H1 (cell line): Measurements from ENCODE around the gene AHSG. TPM values are rescaled to one million over a fixed set of nuclear protein-coding genes. Genes with fewer than 3 reads are reported as not detected.

Experiments
- CTCF ChIA-PET: fragments of 300-600 bp; sonication (Branson Sonifier 250); formaldehyde crosslinking; loops from one replicate; lab custom pipeline; 2021; ENCODE audit not compliant: partially characterized antibody; lab: Charles Lee
- POLR2A ChIA-PET: fragments of 300-600 bp; sonication (Branson Sonifier 250); formaldehyde crosslinking; loops from one replicate; lab custom pipeline; 2021; ENCODE audit warnings: inconsistent platforms; ENCODE audit not compliant: partially characterized antibody; lab: Charles Lee
- DNase-seq, 2 experiments: peaks; one replicate each; pipeline versions ENCODE4 v3.0.0 to v3.0.0-alpha.2; 2010 to 2022; ENCODE audit warnings: low spot score in 2 of 2, low read depth in 1 of 2, mixed read lengths in 1 of 2
- FAIRE-seq: peaks from 2 replicates; lab custom pipeline; 2011; peaks lifted over from hg19 to GRCh38; lab: Jason Lieb, UNC
- H2AFZ ChIP-seq: 2 replicates; pipeline ENCODE4 v1.8.1; 2012; ENCODE audit warnings: low read length, inconsistent platforms
- H2AK5ac ChIP-seq: 2 replicates; pipeline ENCODE4 v1.6.1; 2013; ENCODE audit warnings: low read depth, low read length
- H2BK120ac ChIP-seq: replicated peaks from 2 replicates; pipeline ENCODE3; 2013; ENCODE audit warnings: low read depth, low read length, inconsistent platforms
- H2BK12ac ChIP-seq: 2 replicates; pipeline ENCODE4 v1.6.1; 2013; ENCODE audit warnings: low read depth, low read length
- H2BK15ac ChIP-seq: 2 replicates; pipeline ENCODE4 v1.6.1; 2013; ENCODE audit warnings: low read length
- H2BK20ac ChIP-seq: 2 replicates; pipeline ENCODE4 v1.6.1; 2013; ENCODE audit warnings: low read length
- H2BK5ac ChIP-seq: 2 replicates; pipeline ENCODE4 v1.6.1; 2013; ENCODE audit warnings: low read depth, low read length
- H3K14ac ChIP-seq: 2 replicates; pipeline ENCODE4 v1.6.1; 2013; ENCODE audit warnings: inconsistent platforms; ENCODE audit not compliant: insufficient read length
- H3K18ac ChIP-seq: 2 replicates; pipeline ENCODE4 v1.6.1; 2013; ENCODE audit warnings: low read length; ENCODE audit errors: extremely low read depth
- H3K23ac ChIP-seq: 2 replicates; pipeline ENCODE4 v1.6.1; 2013; ENCODE audit warnings: inconsistent platforms; ENCODE audit not compliant: insufficient read length
- H3K23me2 ChIP-seq: 2 replicates; pipeline ENCODE4 v1.6.1; 2013; ENCODE audit warnings: low read depth, low read length
- H3K27ac ChIP-seq: 2 replicates; pipeline ENCODE4 v1.6.1; 2011; ENCODE audit warnings: low read depth, low read length, inconsistent platforms
- H3K27me3 ChIP-seq, 4 experiments: replicated peaks in 1 of 4; 1 replicate in 1 of 4; 2 replicates in 3 of 4; pipeline versions ENCODE4 v1.6.1 to v1.8.1; 2011 to 2013; ENCODE audit warnings: low read length in 3 of 4, mild to moderate bottlenecking in 3 of 4, inconsistent platforms in 2 of 4, mixed read lengths in 2 of 4, moderate library complexity in 1 of 4; ENCODE audit not compliant: control insufficient read depth in 3 of 4, insufficient read depth in 3 of 4; ENCODE audit errors: extremely low read depth in 1 of 4
- H3K36me3 ChIP-seq, 4 experiments: 2 replicates each; pipeline versions ENCODE4 v1.6.1 to v1.8.1; 2011 to 2013; ENCODE audit warnings: mild to moderate bottlenecking in 4 of 4, low read length in 3 of 4, moderate library complexity in 2 of 4, control low read depth in 1 of 4, inconsistent platforms in 1 of 4; ENCODE audit not compliant: insufficient read depth in 4 of 4, control insufficient read depth in 2 of 4
- H3K4ac ChIP-seq: replicated peaks from 2 replicates; pipeline ENCODE3; 2013; ENCODE audit warnings: low read length, low read depth, mixed read lengths, inconsistent platforms; ENCODE audit not compliant: insufficient read length
- H3K4me1 ChIP-seq, 4 experiments: replicated peaks in 1 of 4; 1 replicate in 1 of 4; 2 replicates in 3 of 4; pipeline versions ENCODE4 v1.6.1 to v1.8.1; 2011 to 2013; ENCODE audit warnings: low read length in 3 of 4, inconsistent platforms in 2 of 4, mixed read lengths in 1 of 4; ENCODE audit not compliant: insufficient read depth in 4 of 4, control insufficient read depth in 3 of 4
- H3K4me2 ChIP-seq, 2 experiments: 2 replicates each; pipeline versions ENCODE4 v1.6.1 to v1.8.1; 2011 to 2013; ENCODE audit warnings: low read depth in 2 of 2, low read length in 2 of 2, control low read depth in 1 of 2, inconsistent platforms in 1 of 2, mild to moderate bottlenecking in 1 of 2; ENCODE audit not compliant: insufficient read depth in 1 of 2
- H3K4me3 ChIP-seq, 4 experiments: fragments of 200-600, 300-600 bp in 1 of 4; sonication (generic), shearing (Covaris generic), sonication (Bioruptor Twin) in 1 of 4; 2 replicates each; pipeline versions ENCODE4 v1.5.1 to v1.8.1; 2011 to 2016; ENCODE audit warnings: low read length in 4 of 4, low read depth in 3 of 4, control low read depth in 2 of 4, inconsistent platforms in 2 of 4, mild to moderate bottlenecking in 2 of 4, mixed read lengths in 1 of 4, moderate library complexity in 1 of 4; ENCODE audit not compliant: insufficient read depth in 2 of 4; ENCODE audit errors: extremely low read depth in 1 of 4
- H3K56ac ChIP-seq: replicated peaks from 2 replicates; pipeline ENCODE3; 2013; ENCODE audit warnings: low read depth, mild to moderate bottlenecking, mixed read lengths, low read length, inconsistent platforms; ENCODE audit not compliant: insufficient read length
- H3K79me1 ChIP-seq: 2 replicates; pipeline ENCODE4 v1.6.1; 2013; ENCODE audit warnings: low read depth, low read length, control low read depth
- H3K79me2 ChIP-seq, 2 experiments: 2 replicates each; pipeline versions ENCODE4 v1.6.1 to v1.8.1; 2012 to 2013; ENCODE audit warnings: low read length in 2 of 2, mild to moderate bottlenecking in 2 of 2, inconsistent platforms in 1 of 2; ENCODE audit not compliant: insufficient read depth in 2 of 2, control insufficient read depth in 1 of 2
- H3K9ac ChIP-seq, 4 experiments: replicated peaks in 1 of 4; 1 replicate in 1 of 4; 2 replicates in 3 of 4; pipeline versions ENCODE4 v1.6.1 to v1.8.1; 2011 to 2013; ENCODE audit warnings: low read depth in 3 of 4, low read length in 3 of 4, control low read depth in 2 of 4, mild to moderate bottlenecking in 2 of 4, moderate library complexity in 2 of 4, inconsistent platforms in 1 of 4; ENCODE audit errors: extremely low read depth in 1 of 4
- H3K9me3 ChIP-seq, 2 experiments: 2 replicates each; pipeline versions ENCODE4 v1.6.1 to v1.8.1; 2012 to 2013; ENCODE audit warnings: mild to moderate bottlenecking in 2 of 2, moderate library complexity in 2 of 2, control low read depth in 1 of 2, inconsistent platforms in 1 of 2, low read depth in 1 of 2, low read length in 1 of 2, mixed read lengths in 1 of 2; ENCODE audit not compliant: insufficient read depth in 2 of 2
- H4K20me1 ChIP-seq, 2 experiments: replicated peaks in 1 of 2; 2 replicates each; pipeline versions ENCODE3 to v1.8.1; 2011 to 2013; ENCODE audit warnings: inconsistent platforms in 2 of 2, low read length in 2 of 2, mild to moderate bottlenecking in 1 of 2; ENCODE audit not compliant: insufficient read depth in 2 of 2, control insufficient read depth in 1 of 2
- H4K5ac ChIP-seq: 2 replicates; pipeline ENCODE4 v1.6.1; 2013; ENCODE audit warnings: low read length, low read depth, mixed read lengths, inconsistent platforms; ENCODE audit not compliant: insufficient read length
- H4K8ac ChIP-seq: 2 replicates; pipeline ENCODE4 v1.8.0; 2013; ENCODE audit warnings: mild to moderate bottlenecking, moderate library complexity, low read length, inconsistent platforms; ENCODE audit not compliant: insufficient read depth; ENCODE audit errors: extremely low read depth
- H4K91ac ChIP-seq: replicated peaks from 2 replicates; pipeline ENCODE3; 2013; ENCODE audit warnings: low read length, mixed read lengths, inconsistent platforms; ENCODE audit not compliant: insufficient read length
- CBX5 ChIP-seq: fragments of 300-800, 300-1000 bp; sonication (generic); IDR thresholded peaks from 2 replicates; pipeline ENCODE4 v1.7.1; 2016; ENCODE audit warnings: antibody characterized with exemption, low read length, low read depth
- CREB1 ChIP-seq: IDR thresholded peaks from 2 replicates; pipeline ENCODE4 v1.6.1; 2012; ENCODE audit warnings: inconsistent platforms
- HDAC6 ChIP-seq: IDR thresholded peaks from one replicate; pipeline ENCODE4 v1.7.1; 2012; ENCODE audit warnings: low read depth, mild to moderate bottlenecking, inconsistent platforms, low read length, moderate library complexity
- PHF8 ChIP-seq: fragments of 200-600 bp; sonication (generic); conservative IDR thresholded peaks from 2 replicates; pipeline ENCODE4 v1.7.1; 2012; ENCODE audit warnings: low read depth, mild to moderate bottlenecking, inconsistent platforms, low read length, moderate library complexity
- RNF2 ChIP-seq: fragments of 200-900, 300-1000 bp; sonication (generic); IDR thresholded peaks from 2 replicates; pipeline ENCODE4 v1.7.1; 2016; ENCODE audit warnings: borderline replicate concordance, low read depth, mild to moderate bottlenecking, antibody characterized with exemption, low read length; ENCODE audit not compliant: poor library complexity, severe bottlenecking; ENCODE audit errors: missing control alignments
- SP1 ChIP-seq: IDR thresholded peaks from 2 replicates; pipeline ENCODE4 v1.6.1; 2011; ENCODE audit warnings: low read depth, low read length
- USF2 ChIP-seq: IDR thresholded peaks from 2 replicates; pipeline ENCODE4 v1.6.1; 2011; ENCODE audit warnings: low read length, improper control_type of control experiment
- WGBS, 2 experiments: shearing (Covaris generic) in 1 of 2; methylation state at CpG; one replicate each; pipeline versions ENCODE4 v1.1.6 to v1.1.7; 2013 to 2015; ENCODE audit warnings: low lambda C conversion rate in 2 of 2, mixed read lengths in 2 of 2, inconsistent platforms in 1 of 2, low coverage in 1 of 2, missing lambda C conversion rate in 1 of 2; ENCODE audit not compliant: insufficient replicate concordance in 2 of 2, insufficient coverage in 1 of 2, insufficient read length in 1 of 2; ENCODE audit errors: extremely low coverage in 1 of 2, missing lambda C conversion rate in 1 of 2; 5-methylcytosine and 5-hydroxymethylcytosine counted together
- polyA plus RNA-seq, 7 experiments: library from polyadenylated mRNA; depleted of rRNA in 3 of 7; stranded (reverse) in 5 of 7; unstranded in 2 of 7; fragments of >200 nt in 5 of 7; fragments of 200-250 nt in 2 of 7; gene quantifications; 1 replicate in 5 of 7; 2 replicates in 1 of 7; 4 replicates in 1 of 7; pipeline versions ENCODE4 v1.2.1 to v1.2.3, GENCODE V29; 2011 to 2013; ENCODE audit warnings: missing spikeins in 2 of 7, mixed read lengths in 2 of 7
- total RNA-seq: library from RNA; stranded (reverse); fragmentation: NEBNext Ultra II Directional; extraction: Animal tissue kit (Norgen Biotek cat#: 25700); gene quantifications from 2 replicates; pipeline ENCODE4 v1.2.1, GENCODE V29; 2021

AHSG gene
- total and polyA plus RNA-seq, 2 of the 8 experiments (the other 6 are each of a cell fraction or from before 2014, with no cell fraction given): 0.68 to 0.78 TPM

- peak within 1 kb of the TSS; percentile 20; the same call in 1 of the 2 replicates for H2BK5ac ChIP-seq
- H3K56ac ChIP-seq: peak within 1 kb of the TSS; percentile 52
- H3K23ac ChIP-seq: no peak within 1 kb of the TSS
- H4K20me1 ChIP-seq: peaks cover 0 to 4% of the 10 kb centered on the region in 2 experiments
- H2BK12ac ChIP-seq: no peak within 1 kb of the TSS
- H3K79me2 ChIP-seq: peaks cover 0 to 21% of the 10 kb centered on the region in 2 experiments; a peak in 3 of 4 replicates
- no peak within 1 kb of the TSS for H4K5ac ChIP-seq
- H3K79me1 ChIP-seq: peaks cover 3% of the 10 kb centered on the region
- H3K18ac ChIP-seq: no peak within 1 kb of the TSS
- peak within 1 kb of the TSS; percentile 99; the same call in 1 of the 2 replicates for H4K8ac ChIP-seq
- no peak within 1 kb of the TSS for H3K14ac ChIP-seq
- H3K36me3 ChIP-seq: peaks cover 5 to 21% (median 13%) of the 10 kb centered on the region in 4 experiments; a peak in 7 of 8 replicates
- H3K27ac ChIP-seq: peak within 1 kb of the TSS; percentile 93
- H4K91ac ChIP-seq: peak within 1 kb of the TSS; percentile 72
- H3K4me1 ChIP-seq: peaks cover 0 to 11% (median 4%) of the 10 kb centered on the region in 4 experiments; a peak in 6 of 7 replicates
- peak within 1 kb of the TSS; percentile 96 to 99 for H3K4me2 ChIP-seq
- H3K27me3 ChIP-seq: no peaks in the 10 kb centered on the region
- peak within 1 kb of the TSS; percentile 91 to 98 (median 91) for H3K9ac ChIP-seq
- H3K9me3 ChIP-seq: no peaks in the 10 kb centered on the region
- no peak within 1 kb of the TSS for H3K4ac ChIP-seq
- no peak within 1 kb of the TSS; the same call in 1 of the 2 replicates for H2BK15ac ChIP-seq
- H2BK20ac ChIP-seq: no peak within 1 kb of the TSS
- WGBS, 2 experiments: 1% methylated on average over 58 of the region's 59 CpGs; no CpG with 5 or more reads in 1 of the 2 experiments
- CTCF ChIA-PET: interaction anchor here (0.8 to 1.7 kb wide), 4 partner anchors 9 to 1145 kb away, joined by 3 to 5 read pairs (median 4); no protein-coding TSS in a partner anchor
- H2AK5ac ChIP-seq: peak within 1 kb of the TSS; percentile 53; the same call in 1 of the 2 replicates
- FAIRE-seq (peak; percentile 84), DNase-seq (peak; percentile 98 to 99)
- H2AFZ ChIP-seq: peak within 1 kb of the TSS; percentile 89
- POLR2A ChIA-PET: interaction anchor here (0.5 to 9.0 kb wide), 18 partner anchors 9 to 633 kb away, joined by 3 to 96 read pairs (median 4); partner anchors contain the start of genes EIF4A2, RFC4 and TRA2B
- H2BK120ac ChIP-seq: no peak within 1 kb of the TSS
- H3K4me3 ChIP-seq: peak within 1 kb of the TSS; percentile 83 to 97 (median 89)
- H3K23me2 ChIP-seq: peaks cover 16% of the 10 kb centered on the region
- TF ChIP-seq USF2 (no peak), HDAC6 (no peak), PHF8 (peak; percentile 87), RNF2 (no peak), SP1 (peak; percentile 95), CREB1 (peak; percentile 99), CBX5 (no peak)
Measured at GRCh38 chr3:186570096-186570940, 42.5 kb upstream of the AHSG start, which contains the start of gene DNAJB11. TSS of gene DNAJB11 (plus strand) at chr3:186570720. CDS start at chr3:186570898, 178 bp downstream.
